GM12878 (cell line): Measurements from ENCODE around the gene GALNT11. TPM values are rescaled to one million over a fixed set of nuclear protein-coding genes. Genes with fewer than 3 reads are reported as not detected.

Experiments used
- CEBPZ ChIP-seq: fragments of 150-350 bp; IDR thresholded peaks from 2 replicates; pipeline ENCODE4 v1.6.1; 2016; ENCODE audit warnings: low read depth, low read length
- NFYB ChIP-seq: IDR thresholded peaks from 2 replicates; pipeline ENCODE4 v1.6.1; 2011; ENCODE audit warnings: low read depth, mild to moderate bottlenecking, low read length, improper control_type of control experiment, moderate library complexity; ENCODE audit not compliant: insufficient read depth
- RELB ChIP-seq: fragments of 450-650 bp; IDR thresholded peaks from 2 replicates; pipeline ENCODE4 v1.6.1; 2017; ENCODE audit warnings: low read depth, mild to moderate bottlenecking, moderate library complexity
- SMC3 ChIP-seq: IDR thresholded peaks from 2 replicates; pipeline ENCODE4 v1.6.1; 2011; ENCODE audit warnings: low read length, improper control_type of control experiment, borderline replicate concordance
- TCF3 ChIP-seq: IDR thresholded peaks from 2 replicates; pipeline ENCODE4 v1.6.1; 2012; ENCODE audit warnings: low read depth, mild to moderate bottlenecking, low read length, borderline replicate concordance; ENCODE audit not compliant: insufficient read depth
- ZNF687 ChIP-seq: fragments of 450-650 bp; IDR thresholded peaks from 2 replicates; pipeline ENCODE4 v1.6.1; 2017; ENCODE audit warnings: mild to moderate bottlenecking, moderate library complexity
- polyA plus RNA-seq, 11 experiments: library from polyadenylated mRNA; depleted of rRNA in 4 of 11; unstranded in 6 of 11; stranded (reverse) in 5 of 11; fragments of >200 nt; fragmentation: Nextera tagmentation in 4 of 11; fragmentation: Illumina TruSeq in 1 of 11; extraction: Ambion mirVana in 4 of 11; extraction: Trizol in 1 of 11; gene quantifications; 1 replicate in 1 of 11; 2 replicates in 10 of 11; pipeline versions ENCODE4 v1.2.1 to v1.2.3, GENCODE V29; 2011 to 2016; ENCODE audit warnings: inconsistent platforms in 2 of 11, missing spikeins in 2 of 11, low read depth in 1 of 11
- total RNA-seq, 4 experiments: library from RNA; depleted of rRNA in 3 of 4; stranded (reverse); fragments of >200 nt in 3 of 4; fragmentation: Illumina TruSeq in 1 of 4; extraction: Trizol in 1 of 4; gene quantifications; 2 replicates each; pipeline versions ENCODE4 v1.2.1 to v1.2.3, GENCODE V29; 2013 to 2021

The GALNT11 gene
- total and polyA plus RNA-seq, 10 of the 15 experiments (the other 5 are each of a cell fraction or from before 2014, with no cell fraction given), result 2.0 to 9.5 (median 6.4) TPM

DNA sequence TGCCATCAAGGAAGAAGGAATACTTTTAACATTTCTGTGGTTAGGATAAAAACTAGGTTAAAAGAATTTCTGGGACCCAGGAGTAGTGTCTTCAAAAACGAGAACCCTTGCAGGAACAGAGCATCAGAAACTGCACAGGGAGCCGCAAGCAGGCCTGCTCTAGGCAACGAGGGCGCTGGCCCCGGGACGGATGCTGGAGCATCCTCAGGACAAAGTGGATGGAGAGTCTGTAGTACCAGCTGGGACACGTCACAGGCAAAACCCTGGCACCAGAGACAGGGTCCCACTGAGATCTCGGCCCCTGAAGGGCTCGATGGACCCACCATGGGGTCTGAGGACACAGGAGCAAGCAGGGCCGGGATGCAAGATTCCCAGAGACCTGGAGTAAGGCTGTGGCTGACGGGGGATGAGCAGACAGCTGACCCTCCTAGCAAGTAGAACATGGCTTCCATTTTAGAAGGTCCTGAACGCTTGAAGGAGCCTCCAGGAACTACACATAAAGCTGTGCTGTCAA lies 106.6 kb downstream of the GALNT11 start (continued):
- TF ChIP-seq ZNF687 (no peak), CEBPZ (no peak), RELB (no peak), SMC3 (no peak), NFYB (no peak), TCF3 (no peak)
